HCT116 (cell line): ENCODE measurements around the gene WDR48. TPM values are rescaled to one million over a fixed set of nuclear protein-coding genes. Genes with fewer than 3 reads are reported as not detected.

Experiments used
- ATAC-seq: fragments of 200-7000 bp; cut with Tn5 transposase; 2 replicates; pipeline ENCODE4 v1.9.1; 2020; ENCODE audit warnings: mild to moderate bottlenecking, moderate library complexity
- BruUV-seq: library from RNA; stranded (reverse); fragments of 400-500 nt; replicated peaks from 2 replicates; lab custom pipeline; 2021; lab: Mats Ljungman, UMichigan
- CTCF ChIA-PET: fragments of 300-600 bp; sonication (Branson Sonifier 250); formaldehyde crosslinking; loops from one replicate; lab custom pipeline; 2021; ENCODE audit warnings: antibody characterized with exemption; lab: Charles Lee
- POLR2A ChIA-PET: fragments of 300-600, 350-600 bp; sonication (Branson Sonifier 250); formaldehyde crosslinking; loops from one replicate; lab custom pipeline; 2021; ENCODE audit warnings: antibody characterized with exemption; lab: Charles Lee
- RAD21 ChIA-PET, 2 experiments: fragments of 300-600 bp; sonication (Branson Sonifier 250); formaldehyde crosslinking; loops; one replicate each; lab custom pipeline; 2023; ENCODE audit warnings: low total read pairs in 2 of 2; ENCODE audit not compliant: uncharacterized antibody in 2 of 2, unreplicated experiment in 2 of 2, low non-redundant PET in 1 of 2; lab: Charles Lee
- DNase-seq: peaks from one replicate; pipeline ENCODE4 v3.0.0-alpha.2; 2010; ENCODE audit warnings: low read depth, low spot score
- H2AFZ ChIP-seq: fragments of 200-600 bp; shearing (Covaris generic), sonication (generic); 2 replicates; pipeline ENCODE4 v1.6.1; 2017; ENCODE audit warnings: low read depth, mixed run types, mixed read lengths, antibody characterized with exemption, low read length; ENCODE audit not compliant: poor library complexity, severe bottlenecking
- H3K27ac ChIP-seq: 2 replicates; pipeline ENCODE4 v1.5.1; 2012; ENCODE audit warnings: low read depth, low read length
- H3K27me3 ChIP-seq: fragments of 200-600 bp; sonication (generic); 2 replicates; pipeline ENCODE4 v1.6.1; 2016; ENCODE audit warnings: mixed run types, low read length, mixed read lengths; ENCODE audit not compliant: insufficient read depth
- H3K36me3 ChIP-seq, 2 experiments: fragments of 200-500 bp in 1 of 2; fragments of 200-600 bp in 1 of 2; sonication (Bioruptor generic) in 1 of 2; sonication (generic) in 1 of 2; 2 replicates each; pipeline versions ENCODE4 v1.5.1 to v1.6.1; 2014 to 2016; ENCODE audit warnings: low read length in 2 of 2, inconsistent platforms in 1 of 2, mixed read lengths in 1 of 2, mixed run types in 1 of 2; ENCODE audit not compliant: insufficient read depth in 2 of 2, control insufficient read depth in 1 of 2
- H3K4me1 ChIP-seq, 2 experiments: fragments of 200-600 bp in 1 of 2; sonication (generic) in 1 of 2; 2 replicates each; pipeline versions ENCODE4 v1.5.1 to v1.6.1; 2012 to 2017; ENCODE audit warnings: low read length in 2 of 2, inconsistent platforms in 1 of 2, mild to moderate bottlenecking in 1 of 2, mixed read lengths in 1 of 2, mixed run types in 1 of 2, moderate library complexity in 1 of 2; ENCODE audit not compliant: insufficient read depth in 2 of 2, control insufficient read depth in 1 of 2
- H3K4me2 ChIP-seq: fragments of 200-600 bp; sonication (generic); 2 replicates; pipeline ENCODE4 v1.6.1; 2017; ENCODE audit warnings: mixed run types, low read length, mixed read lengths
- H3K4me3 ChIP-seq, 2 experiments: fragments of 200-600 bp in 1 of 2; sonication (generic) in 1 of 2; replicated peaks in 1 of 2; 2 replicates each; pipeline ENCODE4 v1.5.1; 2011 to 2016; ENCODE audit warnings: low read length in 2 of 2, control low read depth in 1 of 2, low read depth in 1 of 2, mild to moderate bottlenecking in 1 of 2, mixed read lengths in 1 of 2, mixed run types in 1 of 2
- H3K79me2 ChIP-seq: fragments of 200-600 bp; sonication (generic); 2 replicates; pipeline ENCODE4 v1.6.1; 2017; ENCODE audit warnings: mild to moderate bottlenecking, mixed run types, low read length, moderate library complexity, mixed read lengths; ENCODE audit not compliant: insufficient read depth
- H3K9ac ChIP-seq: fragments of 200-600 bp; sonication (generic); 2 replicates; pipeline ENCODE4 v1.6.1; 2016; ENCODE audit warnings: low read length, mixed read lengths
- H3K9me2 ChIP-seq: fragments of 200-600 bp; sonication (generic), shearing (Covaris generic); 2 replicates; pipeline ENCODE4 v1.6.1; 2017; ENCODE audit warnings: mixed run types, mild to moderate bottlenecking, moderate library complexity; ENCODE audit not compliant: insufficient read depth
- H3K9me3 ChIP-seq, 2 experiments: fragments of 200-500 bp in 1 of 2; fragments of 200-600 bp in 1 of 2; sonication (Bioruptor generic) in 1 of 2; sonication (generic) in 1 of 2; 2 replicates each; pipeline ENCODE4 v1.6.1; 2014 to 2017; ENCODE audit warnings: low read length in 2 of 2, mixed read lengths in 2 of 2, inconsistent platforms in 1 of 2, low read depth in 1 of 2, mild to moderate bottlenecking in 1 of 2, mixed run types in 1 of 2, moderate library complexity in 1 of 2; ENCODE audit not compliant: control insufficient read depth in 1 of 2, insufficient read depth in 1 of 2
- H4K20me1 ChIP-seq: fragments of 200-600 bp; sonication (generic), shearing (Covaris generic); 2 replicates; pipeline ENCODE4 v1.6.1; 2017; ENCODE audit warnings: mixed run types, mild to moderate bottlenecking, moderate library complexity; ENCODE audit not compliant: insufficient read depth
- CBX3 ChIP-seq: IDR thresholded peaks from 2 replicates; pipeline ENCODE4 v1.6.1; 2012; ENCODE audit warnings: low read depth
- CEBPB ChIP-seq: IDR thresholded peaks from 2 replicates; pipeline ENCODE4 v1.6.1; 2012; ENCODE audit warnings: low read depth
- EZH2phosphoT487 ChIP-seq: fragments of 200-600 bp; IDR thresholded peaks from 2 replicates; pipeline ENCODE4 v1.6.1; 2018; ENCODE audit warnings: antibody characterized with exemption, borderline replicate concordance
- FOSL1 ChIP-seq: IDR thresholded peaks from 2 replicates; pipeline ENCODE4 v1.6.1; 2012; ENCODE audit warnings: low read depth
- JUND ChIP-seq: IDR thresholded peaks from 2 replicates; pipeline ENCODE4 v1.6.1; 2012
- POLR2AphosphoS5 ChIP-seq: IDR thresholded peaks from 2 replicates; pipeline ENCODE4 v1.6.1; 2011; ENCODE audit warnings: mild to moderate bottlenecking, low read depth, low read length, moderate library complexity
- REST ChIP-seq: IDR thresholded peaks from 2 replicates; pipeline ENCODE4 v1.6.1; 2012; ENCODE audit warnings: low read depth
- SRF ChIP-seq: IDR thresholded peaks from 2 replicates; pipeline ENCODE4 v1.6.1; 2012; ENCODE audit warnings: low read depth
- TCF7L2 ChIP-seq: IDR thresholded peaks from 2 replicates; pipeline ENCODE4 v1.7.0; 2011; ENCODE audit warnings: borderline replicate concordance, inconsistent platforms; ENCODE audit not compliant: insufficient read depth, insufficient read length; ENCODE audit errors: extremely low read depth
- intact Hi-C: fragments of 100-400 bp; cut with micrococcal nuclease; formaldehyde crosslinking; loops from 2 replicates; pipeline ENCODE4 v1.10.0; 2022
- total RNA-seq: library from RNA; stranded (reverse); gene quantifications from one replicate; pipeline ENCODE4 v1.2.1, GENCODE V29; 2021; ENCODE audit not compliant: unreplicated experiment
- TF ChIP-seq, protein P1 (sequence below), 3 experiments: fragments of 200-600 bp in 1 of 3; sonication (generic) in 1 of 3; IDR thresholded peaks in 2 of 3; conservative IDR thresholded peaks in 1 of 3; 2 replicates each; pipeline ENCODE4 v1.5.1; 2012 to 2017; ENCODE audit warnings: low read depth in 2 of 3, low read length in 2 of 3, antibody characterized with exemption in 1 of 3, borderline replicate concordance in 1 of 3, control low read depth in 1 of 3, mild to moderate bottlenecking in 1 of 3, mixed read lengths in 1 of 3, mixed run types in 1 of 3, moderate library complexity in 1 of 3; ENCODE audit not compliant: insufficient read depth in 1 of 3

Gene WDR48
- total RNA-seq, 1 experiment from 2014 or later: 35.6 TPM

DNA sequence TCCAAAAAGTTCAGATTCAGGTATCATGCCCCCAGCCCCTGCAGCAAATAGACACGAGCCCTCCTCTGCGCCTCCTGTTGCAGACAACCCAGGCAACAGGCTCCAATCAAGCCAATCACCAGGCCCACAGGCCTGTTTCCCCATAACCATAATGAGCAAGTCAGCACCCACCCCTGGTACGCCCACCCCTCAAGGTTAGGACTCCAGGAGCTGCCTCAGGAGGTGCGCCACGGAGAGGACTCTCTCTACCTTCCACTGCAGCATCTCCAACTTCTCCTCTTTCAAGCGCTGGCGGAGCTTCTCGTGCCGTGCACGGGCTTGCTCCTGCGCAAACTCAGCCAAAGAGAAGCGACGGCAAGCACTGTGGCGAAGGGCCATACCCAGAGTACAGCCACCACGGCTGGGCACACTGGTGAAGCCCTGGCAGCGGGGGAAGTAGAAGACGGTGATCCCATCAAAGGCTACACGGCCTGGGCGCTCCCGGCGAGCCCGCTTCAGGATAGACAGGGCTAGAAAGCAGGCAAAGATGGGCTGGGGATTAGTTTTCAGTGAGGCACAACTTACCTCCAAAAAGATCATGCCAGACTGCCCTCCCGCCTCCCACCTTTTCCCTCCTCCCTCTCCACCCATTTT is 93.0 kb downstream of the WDR48 start:
- H3K4me2 ChIP-seq: no peak overlapping the region
- no peak overlapping the region for H3K4me3 ChIP-seq
- intact Hi-C loops: no loop called here
- H4K20me1 ChIP-seq: peaks cover 20% of the 10 kb centered on the region; the same call in 1 of the 2 replicates
- no peak overlapping the region for H3K27ac ChIP-seq
- no peaks in the 10 kb centered on the region for H3K9me3 ChIP-seq
- RAD21 ChIA-PET: no interaction called here
- no peaks in the 10 kb centered on the region for H3K27me3 ChIP-seq
- H3K9ac ChIP-seq: no peak overlapping the region
- H3K36me3 ChIP-seq: peaks cover 24 to 40% of the 10 kb centered on the region in 2 experiments
- no TSS peak for BruUV-seq
- no peaks in the 10 kb centered on the region for H3K9me2 ChIP-seq
- H2AFZ ChIP-seq: no peak overlapping the region
- TF ChIP-seq JUND (no peak), TCF7L2 (no peak), FOSL1 (no peak)
- POLR2A ChIA-PET: no interaction called here
- DNase-seq: no peak
- CTCF ChIA-PET: interaction anchor here (1.0 kb wide), 1 partner anchor 144 kb away, joined by 3 read pairs; no protein-coding TSS in a partner anchor
- H3K4me1 ChIP-seq: peaks cover 69 to 73% of the 10 kb centered on the region in 2 experiments
- ATAC-seq: no peak
- H3K79me2 ChIP-seq: peaks cover 50% of the 10 kb centered on the region

- no peak overlapping the region for H3K9ac ChIP-seq
- no peak overlapping the region for H2AFZ ChIP-seq
- peaks cover 69 to 74% of the 10 kb centered on the region in 2 experiments for H3K4me1 ChIP-seq
- intact Hi-C loops: no loop called here
- ChIA-PET RAD21 (no interaction called here), CTCF (interaction anchor here (1.4 kb wide), 1 partner anchor 142 kb away, joined by 3 read pairs; no protein-coding TSS in a partner anchor), POLR2A (no interaction called here)
- ATAC-seq (no peak), DNase-seq (no peak)
- H3K9me3 ChIP-seq: no peaks in the 10 kb centered on the region
- H3K36me3 ChIP-seq: peaks cover 24 to 42% of the 10 kb centered on the region in 2 experiments
- H3K27ac ChIP-seq: no peak overlapping the region
- TF ChIP-seq POLR2AphosphoS5: no peak
- no peak for TF ChIP-seq JUND
- TF ChIP-seq CBX3: no peak
- no peak for TF ChIP-seq EZH2phosphoT487
- TF ChIP-seq, protein P1, sequence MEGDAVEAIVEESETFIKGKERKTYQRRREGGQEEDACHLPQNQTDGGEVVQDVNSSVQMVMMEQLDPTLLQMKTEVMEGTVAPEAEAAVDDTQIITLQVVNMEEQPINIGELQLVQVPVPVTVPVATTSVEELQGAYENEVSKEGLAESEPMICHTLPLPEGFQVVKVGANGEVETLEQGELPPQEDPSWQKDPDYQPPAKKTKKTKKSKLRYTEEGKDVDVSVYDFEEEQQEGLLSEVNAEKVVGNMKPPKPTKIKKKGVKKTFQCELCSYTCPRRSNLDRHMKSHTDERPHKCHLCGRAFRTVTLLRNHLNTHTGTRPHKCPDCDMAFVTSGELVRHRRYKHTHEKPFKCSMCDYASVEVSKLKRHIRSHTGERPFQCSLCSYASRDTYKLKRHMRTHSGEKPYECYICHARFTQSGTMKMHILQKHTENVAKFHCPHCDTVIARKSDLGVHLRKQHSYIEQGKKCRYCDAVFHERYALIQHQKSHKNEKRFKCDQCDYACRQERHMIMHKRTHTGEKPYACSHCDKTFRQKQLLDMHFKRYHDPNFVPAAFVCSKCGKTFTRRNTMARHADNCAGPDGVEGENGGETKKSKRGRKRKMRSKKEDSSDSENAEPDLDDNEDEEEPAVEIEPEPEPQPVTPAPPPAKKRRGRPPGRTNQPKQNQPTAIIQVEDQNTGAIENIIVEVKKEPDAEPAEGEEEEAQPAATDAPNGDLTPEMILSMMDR (IDR thresholded peaks at IDR 0.05 in 2 of 3, conservative IDR thresholded peaks at IDR 0.05 in 1 of 3; ENCODE audit: borderline replicate concordance in 1 of 3, insufficient read depth in 1 of 3, low read depth in 2 of 3, low read length in 2 of 3): no peak
- no peak for TF ChIP-seq SRF
- no peak for TF ChIP-seq REST
- TF ChIP-seq CEBPB: no peak
- no peak overlapping the region for H3K4me3 ChIP-seq
- no TSS peak for BruUV-seq
- H3K79me2 ChIP-seq: peaks cover 62% of the 10 kb centered on the region
- no peaks in the 10 kb centered on the region for H3K9me2 ChIP-seq
- peaks cover 32% of the 10 kb centered on the region; the same call in 1 of the 2 replicates for H4K20me1 ChIP-seq
- no peak overlapping the region for H3K4me2 ChIP-seq
- no peaks in the 10 kb centered on the region for H3K27me3 ChIP-seq
Measured at GRCh38 chr3:39146083-39146501, 94.3 kb downstream of the WDR48 start.
